H1 (cell line): ENCODE results near the gene FBXL14. TPM values are rescaled to one million over a fixed set of nuclear protein-coding genes. Genes with fewer than 3 reads are reported as not detected.

Experiments used
- CTCF ChIA-PET: fragments of 300-600 bp; sonication (Branson Sonifier 250); formaldehyde crosslinking; loops from one replicate; lab custom pipeline; 2021; ENCODE audit not compliant: partially characterized antibody; lab: Charles Lee
- POLR2A ChIA-PET: fragments of 300-600 bp; sonication (Branson Sonifier 250); formaldehyde crosslinking; loops from one replicate; lab custom pipeline; 2021; ENCODE audit warnings: inconsistent platforms; ENCODE audit not compliant: partially characterized antibody; lab: Charles Lee
- DNase-seq, 2 experiments: peaks; one replicate each; pipeline versions ENCODE4 v3.0.0 to v3.0.0-alpha.2; 2010 to 2022; ENCODE audit warnings: low spot score in 2 of 2, low read depth in 1 of 2, mixed read lengths in 1 of 2
- FAIRE-seq: peaks from 2 replicates; lab custom pipeline; 2011; peaks lifted over from hg19 to GRCh38; lab: Jason Lieb, UNC
- H2AFZ ChIP-seq: 2 replicates; pipeline ENCODE4 v1.8.1; 2012; ENCODE audit warnings: low read length, inconsistent platforms
- H2AK5ac ChIP-seq: 2 replicates; pipeline ENCODE4 v1.6.1; 2013; ENCODE audit warnings: low read depth, low read length
- H2BK120ac ChIP-seq: replicated peaks from 2 replicates; pipeline ENCODE3; 2013; ENCODE audit warnings: low read depth, low read length, inconsistent platforms
- H2BK12ac ChIP-seq: 2 replicates; pipeline ENCODE4 v1.6.1; 2013; ENCODE audit warnings: low read depth, low read length
- H2BK15ac ChIP-seq: 2 replicates; pipeline ENCODE4 v1.6.1; 2013; ENCODE audit warnings: low read length
- H2BK20ac ChIP-seq: 2 replicates; pipeline ENCODE4 v1.6.1; 2013; ENCODE audit warnings: low read length
- H2BK5ac ChIP-seq: 2 replicates; pipeline ENCODE4 v1.6.1; 2013; ENCODE audit warnings: low read depth, low read length
- H3K14ac ChIP-seq: 2 replicates; pipeline ENCODE4 v1.6.1; 2013; ENCODE audit warnings: inconsistent platforms; ENCODE audit not compliant: insufficient read length
- H3K18ac ChIP-seq: 2 replicates; pipeline ENCODE4 v1.6.1; 2013; ENCODE audit warnings: low read length; ENCODE audit errors: extremely low read depth
- H3K23ac ChIP-seq: 2 replicates; pipeline ENCODE4 v1.6.1; 2013; ENCODE audit warnings: inconsistent platforms; ENCODE audit not compliant: insufficient read length
- H3K23me2 ChIP-seq: 2 replicates; pipeline ENCODE4 v1.6.1; 2013; ENCODE audit warnings: low read depth, low read length
- H3K27ac ChIP-seq: 2 replicates; pipeline ENCODE4 v1.6.1; 2011; ENCODE audit warnings: low read depth, low read length, inconsistent platforms
- H3K27me3 ChIP-seq, 4 experiments: replicated peaks in 1 of 4; 1 replicate in 1 of 4; 2 replicates in 3 of 4; pipeline versions ENCODE4 v1.6.1 to v1.8.1; 2011 to 2013; ENCODE audit warnings: low read length in 3 of 4, mild to moderate bottlenecking in 3 of 4, inconsistent platforms in 2 of 4, mixed read lengths in 2 of 4, moderate library complexity in 1 of 4; ENCODE audit not compliant: control insufficient read depth in 3 of 4, insufficient read depth in 3 of 4; ENCODE audit errors: extremely low read depth in 1 of 4
- H3K36me3 ChIP-seq, 4 experiments: 2 replicates each; pipeline versions ENCODE4 v1.6.1 to v1.8.1; 2011 to 2013; ENCODE audit warnings: mild to moderate bottlenecking in 4 of 4, low read length in 3 of 4, moderate library complexity in 2 of 4, control low read depth in 1 of 4, inconsistent platforms in 1 of 4; ENCODE audit not compliant: insufficient read depth in 4 of 4, control insufficient read depth in 2 of 4
- H3K4ac ChIP-seq: replicated peaks from 2 replicates; pipeline ENCODE3; 2013; ENCODE audit warnings: low read length, low read depth, mixed read lengths, inconsistent platforms; ENCODE audit not compliant: insufficient read length
- H3K4me1 ChIP-seq, 4 experiments: replicated peaks in 1 of 4; 1 replicate in 1 of 4; 2 replicates in 3 of 4; pipeline versions ENCODE4 v1.6.1 to v1.8.1; 2011 to 2013; ENCODE audit warnings: low read length in 3 of 4, inconsistent platforms in 2 of 4, mixed read lengths in 1 of 4; ENCODE audit not compliant: insufficient read depth in 4 of 4, control insufficient read depth in 3 of 4
- H3K4me2 ChIP-seq, 2 experiments: 2 replicates each; pipeline versions ENCODE4 v1.6.1 to v1.8.1; 2011 to 2013; ENCODE audit warnings: low read depth in 2 of 2, low read length in 2 of 2, control low read depth in 1 of 2, inconsistent platforms in 1 of 2, mild to moderate bottlenecking in 1 of 2; ENCODE audit not compliant: insufficient read depth in 1 of 2
- H3K4me3 ChIP-seq, 4 experiments: fragments of 200-600, 300-600 bp in 1 of 4; sonication (generic), shearing (Covaris generic), sonication (Bioruptor Twin) in 1 of 4; 2 replicates each; pipeline versions ENCODE4 v1.5.1 to v1.8.1; 2011 to 2016; ENCODE audit warnings: low read length in 4 of 4, low read depth in 3 of 4, control low read depth in 2 of 4, inconsistent platforms in 2 of 4, mild to moderate bottlenecking in 2 of 4, mixed read lengths in 1 of 4, moderate library complexity in 1 of 4; ENCODE audit not compliant: insufficient read depth in 2 of 4; ENCODE audit errors: extremely low read depth in 1 of 4
- H3K56ac ChIP-seq: replicated peaks from 2 replicates; pipeline ENCODE3; 2013; ENCODE audit warnings: low read depth, mild to moderate bottlenecking, mixed read lengths, low read length, inconsistent platforms; ENCODE audit not compliant: insufficient read length
- H3K79me1 ChIP-seq: 2 replicates; pipeline ENCODE4 v1.6.1; 2013; ENCODE audit warnings: low read depth, low read length, control low read depth
- H3K79me2 ChIP-seq, 2 experiments: 2 replicates each; pipeline versions ENCODE4 v1.6.1 to v1.8.1; 2012 to 2013; ENCODE audit warnings: low read length in 2 of 2, mild to moderate bottlenecking in 2 of 2, inconsistent platforms in 1 of 2; ENCODE audit not compliant: insufficient read depth in 2 of 2, control insufficient read depth in 1 of 2
- H3K9ac ChIP-seq, 4 experiments: replicated peaks in 1 of 4; 1 replicate in 1 of 4; 2 replicates in 3 of 4; pipeline versions ENCODE4 v1.6.1 to v1.8.1; 2011 to 2013; ENCODE audit warnings: low read depth in 3 of 4, low read length in 3 of 4, control low read depth in 2 of 4, mild to moderate bottlenecking in 2 of 4, moderate library complexity in 2 of 4, inconsistent platforms in 1 of 4; ENCODE audit errors: extremely low read depth in 1 of 4
- H3K9me3 ChIP-seq, 2 experiments: 2 replicates each; pipeline versions ENCODE4 v1.6.1 to v1.8.1; 2012 to 2013; ENCODE audit warnings: mild to moderate bottlenecking in 2 of 2, moderate library complexity in 2 of 2, control low read depth in 1 of 2, inconsistent platforms in 1 of 2, low read depth in 1 of 2, low read length in 1 of 2, mixed read lengths in 1 of 2; ENCODE audit not compliant: insufficient read depth in 2 of 2
- H4K20me1 ChIP-seq, 2 experiments: replicated peaks in 1 of 2; 2 replicates each; pipeline versions ENCODE3 to v1.8.1; 2011 to 2013; ENCODE audit warnings: inconsistent platforms in 2 of 2, low read length in 2 of 2, mild to moderate bottlenecking in 1 of 2; ENCODE audit not compliant: insufficient read depth in 2 of 2, control insufficient read depth in 1 of 2
- H4K5ac ChIP-seq: 2 replicates; pipeline ENCODE4 v1.6.1; 2013; ENCODE audit warnings: low read length, low read depth, mixed read lengths, inconsistent platforms; ENCODE audit not compliant: insufficient read length
- H4K8ac ChIP-seq: 2 replicates; pipeline ENCODE4 v1.8.0; 2013; ENCODE audit warnings: mild to moderate bottlenecking, moderate library complexity, low read length, inconsistent platforms; ENCODE audit not compliant: insufficient read depth; ENCODE audit errors: extremely low read depth
- H4K91ac ChIP-seq: replicated peaks from 2 replicates; pipeline ENCODE3; 2013; ENCODE audit warnings: low read length, mixed read lengths, inconsistent platforms; ENCODE audit not compliant: insufficient read length
- CBX8 ChIP-seq: fragments of 300-800, 300-1000 bp; sonication (generic); IDR thresholded peaks from 2 replicates; pipeline ENCODE4 v1.7.1; 2016; ENCODE audit warnings: low read depth, low read length, borderline replicate concordance
- CEBPB ChIP-seq: IDR thresholded peaks from 2 replicates; pipeline ENCODE4 v1.6.1; 2012; ENCODE audit warnings: low read depth, low read length
- EGR1 ChIP-seq: IDR thresholded peaks from 2 replicates; pipeline ENCODE4 v1.6.1; 2011; ENCODE audit warnings: low read depth, low read length, borderline replicate concordance
- EZH2 ChIP-seq: fragments of 200-600 bp; sonication (generic); IDR thresholded peaks from 2 replicates; pipeline ENCODE4 v1.7.1; 2012; ENCODE audit warnings: low read depth, mild to moderate bottlenecking, moderate library complexity, low read length, inconsistent platforms; ENCODE audit not compliant: severe bottlenecking
- GABPA ChIP-seq: IDR thresholded peaks from 2 replicates; pipeline ENCODE4 v1.6.1; 2011; ENCODE audit warnings: mild to moderate bottlenecking, low read length, moderate library complexity, borderline replicate concordance; ENCODE audit not compliant: insufficient read depth
- HDAC2 ChIP-seq, 2 experiments: fragments of 300-600 bp in 1 of 2; sonication (generic) in 1 of 2; IDR thresholded peaks; 2 replicates each; pipeline ENCODE4 v1.6.1; 2011 to 2012; ENCODE audit warnings: low read depth in 2 of 2, low read length in 2 of 2, mild to moderate bottlenecking in 2 of 2, moderate library complexity in 2 of 2, borderline replicate concordance in 1 of 2, inconsistent platforms in 1 of 2
- POLR2A ChIP-seq, 2 experiments: IDR thresholded peaks; 1 replicate in 1 of 2; 2 replicates in 1 of 2; pipeline ENCODE4 v1.6.1; 2011; ENCODE audit warnings: low read depth in 2 of 2, low read length in 2 of 2, mild to moderate bottlenecking in 2 of 2; ENCODE audit errors: control extremely low read depth in 1 of 2
- SIN3A ChIP-seq, 2 experiments: IDR thresholded peaks in 1 of 2; conservative IDR thresholded peaks in 1 of 2; 2 replicates each; pipeline ENCODE4 v1.6.1; 2011 to 2012; ENCODE audit warnings: low read length in 2 of 2, improper control_type of control experiment in 1 of 2, low read depth in 1 of 2, mild to moderate bottlenecking in 1 of 2
- SIRT6 ChIP-seq: IDR thresholded peaks from one replicate; pipeline ENCODE4 v1.7.1; 2012; ENCODE audit warnings: low read length, inconsistent platforms
- SIX5 ChIP-seq: IDR thresholded peaks from 2 replicates; pipeline ENCODE4 v1.6.1; 2011; ENCODE audit warnings: mild to moderate bottlenecking, low read depth, low read length
- SP4 ChIP-seq: IDR thresholded peaks from 2 replicates; pipeline ENCODE4 v1.6.1; 2012; ENCODE audit warnings: low read length, inconsistent platforms
- TAF7 ChIP-seq: optimal IDR thresholded peaks from 2 replicates; pipeline ENCODE3; 2011; ENCODE audit warnings: low read depth, mild to moderate bottlenecking, inconsistent platforms, low read length, moderate library complexity, borderline replicate concordance
- WGBS, 2 experiments: shearing (Covaris generic) in 1 of 2; methylation state at CpG; one replicate each; pipeline versions ENCODE4 v1.1.6 to v1.1.7; 2013 to 2015; ENCODE audit warnings: low lambda C conversion rate in 2 of 2, mixed read lengths in 2 of 2, inconsistent platforms in 1 of 2, low coverage in 1 of 2, missing lambda C conversion rate in 1 of 2; ENCODE audit not compliant: insufficient replicate concordance in 2 of 2, insufficient coverage in 1 of 2, insufficient read length in 1 of 2; ENCODE audit errors: extremely low coverage in 1 of 2, missing lambda C conversion rate in 1 of 2; 5-methylcytosine and 5-hydroxymethylcytosine counted together
- polyA plus RNA-seq, 7 experiments: library from polyadenylated mRNA; depleted of rRNA in 3 of 7; stranded (reverse) in 5 of 7; unstranded in 2 of 7; fragments of >200 nt in 5 of 7; fragments of 200-250 nt in 2 of 7; gene quantifications; 1 replicate in 5 of 7; 2 replicates in 1 of 7; 4 replicates in 1 of 7; pipeline versions ENCODE4 v1.2.1 to v1.2.3, GENCODE V29; 2011 to 2013; ENCODE audit warnings: missing spikeins in 2 of 7, mixed read lengths in 2 of 7
- total RNA-seq: library from RNA; stranded (reverse); fragmentation: NEBNext Ultra II Directional; extraction: Animal tissue kit (Norgen Biotek cat#: 25700); gene quantifications from 2 replicates; pipeline ENCODE4 v1.2.1, GENCODE V29; 2021

The FBXL14 gene
- total and polyA plus RNA-seq, 2 of the 8 experiments (the other 6 are each of a cell fraction or from before 2014, with no cell fraction given): 5.5 to 9.6 TPM

- ChIA-PET POLR2A (interaction anchor here (0.9 kb wide), 1 partner anchor 74 kb away, joined by 3 read pairs; no protein-coding TSS in a partner anchor), CTCF (interaction anchor here (0.6 to 5.2 kb wide), 4 partner anchors 16 to 88 kb away, joined by 3 to 88 read pairs (median 4); no protein-coding TSS in a partner anchor)
- Histone ChIP-seq H2AFZ (no peak overlapping the region), H2BK15ac (no peak overlapping the region), H3K9ac (no peak overlapping the region), H3K4me2 (no peak overlapping the region), H3K9me3 (peaks cover 0 to 1% of the 10 kb centered on the region in 2 experiments; a peak in 1 of 4 replicates), H3K4me3 (no peak overlapping the region), H4K20me1 (no peaks in the 10 kb centered on the region), H3K27ac (no peak overlapping the region), H3K23me2 (no peaks in the 10 kb centered on the region), H2BK120ac (no peak overlapping the region), H3K27me3 (peaks cover 0 to 7% (median 2%) of the 10 kb centered on the region in 4 experiments; a peak in 3 of 7 replicates), H3K14ac (no peak overlapping the region), H2AK5ac (no peak overlapping the region), H3K18ac (no peak overlapping the region), H3K79me2 (no peaks in the 10 kb centered on the region), H3K23ac (no peak overlapping the region), H3K36me3 (no peaks in the 10 kb centered on the region), H2BK12ac (no peak overlapping the region), H2BK5ac (no peak overlapping the region), H2BK20ac (no peak overlapping the region), H3K56ac (no peak overlapping the region), H4K5ac (no peak overlapping the region), H3K4ac (no peak overlapping the region), H3K79me1 (no peaks in the 10 kb centered on the region), H3K4me1 (peaks cover 0 to 10% (median 8%) of the 10 kb centered on the region in 4 experiments; a peak in 6 of 7 replicates), H4K8ac (no peak overlapping the region), H4K91ac (no peak overlapping the region)
- no peak for DNase-seq
- TF ChIP-seq CEBPB: no peak
- no peak for TF ChIP-seq POLR2A (IDR thresholded peaks at IDR 0.05; ENCODE audit: control extremely low read depth in 1 of 2, low read depth in 2 of 2, low read length in 2 of 2)
- TF ChIP-seq EZH2: no peak
- TF ChIP-seq TAF7: no peak
- TF ChIP-seq SP4: no peak
- no peak for TF ChIP-seq SIRT6
- TF ChIP-seq SIX5: no peak
- TF ChIP-seq CBX8: no peak
- TF ChIP-seq HDAC2 (IDR thresholded peaks at IDR 0.05; ENCODE audit: borderline replicate concordance in 1 of 2, low read depth in 2 of 2, low read length in 2 of 2): no peak
- TF ChIP-seq SIN3A (conservative IDR thresholded peaks at IDR 0.05 in 1 of 2, IDR thresholded peaks at IDR 0.05 in 1 of 2; ENCODE audit: low read depth in 1 of 2, low read length in 2 of 2): no peak
- TF ChIP-seq EGR1: no peak
- TF ChIP-seq GABPA: no peak
- WGBS, 2 experiments: 85% methylated on average over 5 of the region's 5 CpGs; no CpG with 5 or more reads in 1 of the 2 experiments
- no peak for FAIRE-seq
Observed at GRCh38 chr12:1519642-1520041, 74.7 kb downstream of the FBXL14 start.
